Sigmoid colon (tissue), 7 donors: ENCODE data around the gene TNS2. TPM values are rescaled to one million over a fixed set of nuclear protein-coding genes. Genes with fewer than 3 reads are reported as not detected.

Experiments
- DNase-seq: peaks from one replicate; pipeline ENCODE4 v3.0.0-alpha.2; 2019
- H3K27ac ChIP-seq, 4 donors: fragments of 200-600 bp; sonication (generic); one replicate each; pipeline ENCODE4 v1.5.1; 2016 to 2019; ENCODE audit warnings: mild to moderate bottlenecking in 1 of 4
- H3K27me3 ChIP-seq, 3 donors: fragments of 200-600 bp; sonication (generic); one replicate each; pipeline ENCODE4 v1.5.1; 2019; ENCODE audit warnings: mild to moderate bottlenecking in 1 of 3
- H3K36me3 ChIP-seq, 4 donors: fragments of 200-600 bp; sonication (generic); one replicate each; pipeline ENCODE4 v1.5.1; 2016 to 2019
- H3K4me1 ChIP-seq, 4 donors: fragments of 200-600 bp; sonication (generic); one replicate each; pipeline ENCODE4 v1.5.1; 2017 to 2019
- H3K4me3 ChIP-seq, 4 donors: fragments of 200-600 bp; sonication (generic); one replicate each; pipeline ENCODE4 v1.5.1; 2017 to 2019; ENCODE audit warnings: mild to moderate bottlenecking in 2 of 4, moderate library complexity in 1 of 4
- H3K9me3 ChIP-seq, 4 donors: fragments of 200-600 bp in 3 of 4; sonication (generic) in 3 of 4; one replicate each; pipeline versions ENCODE4 v1.5.1 to v1.6.1; 2013 to 2019
- EP300 ChIP-seq, 4 donors: sonication (generic); formaldehyde crosslinking; IDR thresholded peaks; one replicate each; pipeline ENCODE4 v1.6.1; 2017; ENCODE audit warnings: antibody characterized with exemption in 4 of 4
- POLR2A ChIP-seq, 2 donors: fragments of 450-650 bp; IDR thresholded peaks; one replicate each; pipeline ENCODE4 v1.6.1; 2016; ENCODE audit warnings: antibody characterized with exemption in 2 of 2, mild to moderate bottlenecking in 2 of 2, moderate library complexity in 2 of 2
- POLR2AphosphoS5 ChIP-seq, 4 donors: sonication (generic); formaldehyde crosslinking; IDR thresholded peaks; one replicate each; pipeline ENCODE4 v1.6.1; 2017; ENCODE audit warnings: antibody characterized with exemption in 4 of 4
- WGBS, 2 donors: extraction: QIAGEN DNeasy Blood & Tissue Kit; methylation state at CpG; one replicate each; pipeline ENCODE4 v1.1.7; 2013; 5-methylcytosine and 5-hydroxymethylcytosine counted together
- intact Hi-C: fragments of 100-400 bp; cut with DNase I; formaldehyde crosslinking; loops from one replicate; pipeline ENCODE4 v1.15.1; 2023
- polyA plus RNA-seq, 3 donors: library from polyadenylated mRNA; stranded (reverse); fragments of 200-250 nt; gene quantifications; one replicate each; pipeline ENCODE4 v1.2.3, GENCODE V29; 2013
- total RNA-seq, 4 donors: library from RNA; depleted of rRNA; stranded (reverse); fragments of >200 nt; gene quantifications; one replicate each; pipeline ENCODE4 v1.1.0, GENCODE V29; 2016
- TF ChIP-seq, protein P1 (sequence below), 4 experiments: fragments of 450-650 bp in 3 of 4; fragments of 200-600 bp in 1 of 4; IDR thresholded peaks; one replicate each; pipeline ENCODE4 v1.5.1; 2016 to 2019; ENCODE audit warnings: antibody characterized with exemption in 4 of 4, mild to moderate bottlenecking in 3 of 4, moderate library complexity in 2 of 4
- donor health status: healthy with polysubstance abuse.
- donor health status: Bipolar disorder and iron deficiency.
- donor health status: healthy.

Gene TNS2
- total and polyA plus RNA-seq, 7 donors = 12.5 to 117 (median 109) TPM

GRCh38 chr12:53097207-53097563, 47.3 kb downstream of the TNS2 start:
- Histone ChIP-seq H3K36me3 (peaks cover 0 to 8% (median 0%) of the 10 kb centered on the region in 4 donors), H3K9me3 (no peaks in the 10 kb centered on the region), H3K4me3 (peak overlapping the region; percentile 38 to 69 (median 58)), H3K27me3 (no peaks in the 10 kb centered on the region), H3K27ac (peak overlapping the region; percentile 77 to 93 (median 84)), H3K4me1 (peaks cover 0 to 33% (median 29%) of the 10 kb centered on the region in 4 donors)
- TF ChIP-seq POLR2A (IDR thresholded peaks at IDR 0.05) = no peak
- peak in 1 of 4 donors; percentile 4 for TF ChIP-seq POLR2AphosphoS5 (IDR thresholded peaks at IDR 0.05)
- peak; percentile 83 for DNase-seq
- intact Hi-C loops = no loop called here
- WGBS, 2 donors = 5 to 6% methylated on average over 9 of the region's 9 CpGs

DNA sequence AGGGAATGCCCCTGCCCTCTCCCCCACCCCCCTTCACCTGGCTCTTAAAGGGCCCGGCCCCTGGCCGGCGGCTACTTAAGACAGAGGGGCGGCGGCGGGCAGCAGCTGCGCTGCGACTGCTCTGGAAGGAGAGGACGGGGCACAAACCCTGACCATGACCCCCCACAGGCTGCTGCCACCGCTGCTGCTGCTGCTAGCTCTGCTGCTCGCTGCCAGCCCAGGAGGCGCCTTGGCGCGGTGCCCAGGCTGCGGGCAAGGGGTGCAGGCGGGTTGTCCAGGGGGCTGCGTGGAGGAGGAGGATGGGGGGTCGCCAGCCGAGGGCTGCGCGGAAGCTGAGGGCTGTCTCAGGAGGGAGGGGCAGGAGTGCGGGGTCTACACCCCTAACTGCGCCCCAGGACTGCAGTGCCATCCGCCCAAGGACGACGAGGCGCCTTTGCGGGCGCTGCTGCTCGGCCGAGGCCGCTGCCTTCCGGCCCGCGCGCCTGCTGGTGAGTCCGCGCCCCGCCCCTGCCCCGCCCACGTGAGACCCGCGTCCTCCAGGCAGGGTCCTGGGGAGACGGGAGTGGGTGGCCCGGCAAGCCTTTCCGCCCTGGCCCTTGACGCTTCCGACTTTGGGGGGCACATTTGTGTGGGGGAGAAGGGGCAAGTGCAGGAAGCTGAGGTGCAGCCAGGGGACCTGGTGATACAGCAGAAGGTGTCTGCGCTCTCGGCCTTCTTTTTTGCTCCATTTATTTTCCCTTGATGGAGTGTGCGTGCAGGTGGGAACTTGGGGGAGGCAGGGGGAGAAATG, 47.9 kb downstream of the TNS2 start, which contains the start of gene IGFBP6:
TSS of gene IGFBP6 (plus strand) at position 104 of the 790 bp plus-strand sequence. CDS start at position 155, 51 bp downstream.
- WGBS, 2 donors = 1% methylated on average over 51 of the region's 51 CpGs
- intact Hi-C loops = loop anchor here (2.0 kb wide), 1 partner anchor 19 kb away; the partner anchor contains the start of gene SPRYD3
- TF ChIP-seq POLR2AphosphoS5 (IDR thresholded peaks at IDR 0.05) (peak in 3 of 4 donors; percentile 1 to 56 (median 5)), POLR2A (IDR thresholded peaks at IDR 0.05) (no peak), EP300 (IDR thresholded peaks at IDR 0.05) (no peak)
- TF ChIP-seq, protein P1, sequence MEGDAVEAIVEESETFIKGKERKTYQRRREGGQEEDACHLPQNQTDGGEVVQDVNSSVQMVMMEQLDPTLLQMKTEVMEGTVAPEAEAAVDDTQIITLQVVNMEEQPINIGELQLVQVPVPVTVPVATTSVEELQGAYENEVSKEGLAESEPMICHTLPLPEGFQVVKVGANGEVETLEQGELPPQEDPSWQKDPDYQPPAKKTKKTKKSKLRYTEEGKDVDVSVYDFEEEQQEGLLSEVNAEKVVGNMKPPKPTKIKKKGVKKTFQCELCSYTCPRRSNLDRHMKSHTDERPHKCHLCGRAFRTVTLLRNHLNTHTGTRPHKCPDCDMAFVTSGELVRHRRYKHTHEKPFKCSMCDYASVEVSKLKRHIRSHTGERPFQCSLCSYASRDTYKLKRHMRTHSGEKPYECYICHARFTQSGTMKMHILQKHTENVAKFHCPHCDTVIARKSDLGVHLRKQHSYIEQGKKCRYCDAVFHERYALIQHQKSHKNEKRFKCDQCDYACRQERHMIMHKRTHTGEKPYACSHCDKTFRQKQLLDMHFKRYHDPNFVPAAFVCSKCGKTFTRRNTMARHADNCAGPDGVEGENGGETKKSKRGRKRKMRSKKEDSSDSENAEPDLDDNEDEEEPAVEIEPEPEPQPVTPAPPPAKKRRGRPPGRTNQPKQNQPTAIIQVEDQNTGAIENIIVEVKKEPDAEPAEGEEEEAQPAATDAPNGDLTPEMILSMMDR (IDR thresholded peaks at IDR 0.05) = peak in 2 of 4 experiments; percentile 22 to 36
- peak within 1 kb of the TSS; percentile 38 to 69 (median 58) for H3K4me3 ChIP-seq
- H3K27me3 ChIP-seq = no peaks in the 10 kb centered on the region
- H3K27ac ChIP-seq = peak within 1 kb of the TSS; percentile 77 to 93 (median 84)
- peaks cover 0 to 33% (median 29%) of the 10 kb centered on the region in 4 donors for H3K4me1 ChIP-seq
- peak; percentile 85 for DNase-seq
- peaks cover 0 to 8% (median 0%) of the 10 kb centered on the region in 4 donors for H3K36me3 ChIP-seq
- no peaks in the 10 kb centered on the region for H3K9me3 ChIP-seq

- DNase-seq = peak; percentile 86
- Histone ChIP-seq H3K4me3 (peak overlapping the region; percentile 38 to 69 (median 58)), H3K36me3 (peaks cover 0 to 8% (median 0%) of the 10 kb centered on the region in 4 donors), H3K27ac (peak overlapping the region; percentile 77 to 93 (median 84)), H3K4me1 (peaks cover 0 to 33% (median 29%) of the 10 kb centered on the region in 4 donors), H3K9me3 (no peaks in the 10 kb centered on the region), H3K27me3 (no peaks in the 10 kb centered on the region)
- no peak for TF ChIP-seq EP300 (IDR thresholded peaks at IDR 0.05)
- TF ChIP-seq POLR2AphosphoS5 (IDR thresholded peaks at IDR 0.05) = peak; percentile 15 to 56 (median 40)
- 52 to 58% methylated on average over 13 of the region's 13 CpGs for WGBS, 2 donors
- intact Hi-C loops = loop anchor here (2.0 kb wide), 1 partner anchor 20 kb away; the partner anchor contains the start of gene SPRYD3
These were observed 48.6 kb downstream of the TNS2 start for GRCh38 chr12:53098354-53098981.

DNA sequence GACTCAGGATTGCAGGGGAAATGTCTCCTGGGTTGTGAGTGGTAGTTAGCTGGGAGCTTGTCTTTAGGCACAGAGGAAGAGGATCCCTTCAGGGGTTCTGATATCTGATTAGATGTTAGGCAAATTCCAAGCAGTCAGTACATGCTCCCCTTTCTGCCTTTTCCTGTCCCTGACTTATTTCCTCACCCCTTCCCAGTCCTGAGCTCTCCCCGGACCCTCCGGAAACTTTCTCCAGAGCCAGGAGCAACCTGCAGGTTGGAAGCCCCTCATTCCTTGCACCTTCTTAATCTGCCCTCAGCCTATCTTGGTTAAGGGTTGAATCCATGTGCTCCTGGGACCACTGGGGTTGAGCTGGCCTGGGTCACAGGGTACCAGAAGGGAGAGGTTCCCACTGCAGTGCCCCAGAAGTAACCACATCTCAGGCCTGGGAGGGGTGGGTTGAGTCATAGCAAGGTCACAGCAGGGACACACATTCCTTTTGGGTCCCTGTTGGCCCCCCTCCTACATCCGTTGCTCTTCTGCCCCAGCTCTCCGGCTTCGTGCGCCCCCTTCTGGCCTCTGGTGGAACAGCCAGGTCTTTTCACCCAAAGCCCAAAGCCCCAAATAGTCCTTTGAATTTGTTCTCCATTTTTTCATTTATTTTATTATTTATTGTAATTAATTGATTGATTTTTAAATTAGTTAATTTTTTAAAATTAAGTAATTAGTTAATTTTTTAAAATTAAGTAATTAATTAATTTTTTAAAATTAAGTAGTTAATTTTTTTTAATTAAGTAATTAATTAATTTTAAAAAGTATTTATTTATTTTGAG, 49.4 kb downstream of the TNS2 start:
- peak; percentile 97 for DNase-seq
- TF ChIP-seq EP300 (IDR thresholded peaks at IDR 0.05) (no peak), POLR2AphosphoS5 (IDR thresholded peaks at IDR 0.05) (peak; percentile 57 to 76 (median 71)), POLR2A (IDR thresholded peaks at IDR 0.05) (peak in 1 of 2 donors; percentile 18)
- TF ChIP-seq, protein P1 (IDR thresholded peaks at IDR 0.05) = peak; percentile 93 to 98 (median 96)
- H3K27ac ChIP-seq = peak overlapping the region; percentile 77 to 93 (median 84)
- no peaks in the 10 kb centered on the region for H3K9me3 ChIP-seq
- H3K4me3 ChIP-seq = peak overlapping the region; percentile 38 to 69 (median 58)
- peaks cover 0 to 33% (median 29%) of the 10 kb centered on the region in 4 donors for H3K4me1 ChIP-seq
- 24 to 25% methylated on average over 6 of the region's 6 CpGs for WGBS, 2 donors
- H3K27me3 ChIP-seq = no peaks in the 10 kb centered on the region
- peaks cover 0 to 8% (median 0%) of the 10 kb centered on the region in 4 donors for H3K36me3 ChIP-seq
- intact Hi-C loops = loop anchor here (1.0 to 2.0 kb wide), 2 partner anchors 20 to 33 kb away; partner anchors contain the start of gene SPRYD3
